H1 (cell line): Measurements from ENCODE around the gene PTPRE. TPM values are rescaled to one million over a fixed set of nuclear protein-coding genes. Genes with fewer than 3 reads are reported as not detected.

ENCODE experiments used
- CTCF ChIA-PET: fragments of 300-600 bp; sonication (Branson Sonifier 250); formaldehyde crosslinking; loops from one replicate; lab custom pipeline; 2021; ENCODE audit not compliant: partially characterized antibody; lab: Charles Lee
- POLR2A ChIA-PET: fragments of 300-600 bp; sonication (Branson Sonifier 250); formaldehyde crosslinking; loops from one replicate; lab custom pipeline; 2021; ENCODE audit warnings: inconsistent platforms; ENCODE audit not compliant: partially characterized antibody; lab: Charles Lee
- DNase-seq, 2 experiments: peaks; one replicate each; pipeline versions ENCODE4 v3.0.0 to v3.0.0-alpha.2; 2010 to 2022; ENCODE audit warnings: low spot score in 2 of 2, low read depth in 1 of 2, mixed read lengths in 1 of 2
- FAIRE-seq: peaks from 2 replicates; lab custom pipeline; 2011; peaks lifted over from hg19 to GRCh38; lab: Jason Lieb, UNC
- H2AFZ ChIP-seq: 2 replicates; pipeline ENCODE4 v1.8.1; 2012; ENCODE audit warnings: low read length, inconsistent platforms
- H2AK5ac ChIP-seq: 2 replicates; pipeline ENCODE4 v1.6.1; 2013; ENCODE audit warnings: low read depth, low read length
- H2BK120ac ChIP-seq: replicated peaks from 2 replicates; pipeline ENCODE3; 2013; ENCODE audit warnings: low read depth, low read length, inconsistent platforms
- H2BK12ac ChIP-seq: 2 replicates; pipeline ENCODE4 v1.6.1; 2013; ENCODE audit warnings: low read depth, low read length
- H2BK15ac ChIP-seq: 2 replicates; pipeline ENCODE4 v1.6.1; 2013; ENCODE audit warnings: low read length
- H2BK20ac ChIP-seq: 2 replicates; pipeline ENCODE4 v1.6.1; 2013; ENCODE audit warnings: low read length
- H2BK5ac ChIP-seq: 2 replicates; pipeline ENCODE4 v1.6.1; 2013; ENCODE audit warnings: low read depth, low read length
- H3K14ac ChIP-seq: 2 replicates; pipeline ENCODE4 v1.6.1; 2013; ENCODE audit warnings: inconsistent platforms; ENCODE audit not compliant: insufficient read length
- H3K18ac ChIP-seq: 2 replicates; pipeline ENCODE4 v1.6.1; 2013; ENCODE audit warnings: low read length; ENCODE audit errors: extremely low read depth
- H3K23ac ChIP-seq: 2 replicates; pipeline ENCODE4 v1.6.1; 2013; ENCODE audit warnings: inconsistent platforms; ENCODE audit not compliant: insufficient read length
- H3K23me2 ChIP-seq: 2 replicates; pipeline ENCODE4 v1.6.1; 2013; ENCODE audit warnings: low read depth, low read length
- H3K27ac ChIP-seq: 2 replicates; pipeline ENCODE4 v1.6.1; 2011; ENCODE audit warnings: low read depth, low read length, inconsistent platforms
- H3K27me3 ChIP-seq, 4 experiments: replicated peaks in 1 of 4; 1 replicate in 1 of 4; 2 replicates in 3 of 4; pipeline versions ENCODE4 v1.6.1 to v1.8.1; 2011 to 2013; ENCODE audit warnings: low read length in 3 of 4, mild to moderate bottlenecking in 3 of 4, inconsistent platforms in 2 of 4, mixed read lengths in 2 of 4, moderate library complexity in 1 of 4; ENCODE audit not compliant: control insufficient read depth in 3 of 4, insufficient read depth in 3 of 4; ENCODE audit errors: extremely low read depth in 1 of 4
- H3K36me3 ChIP-seq, 4 experiments: 2 replicates each; pipeline versions ENCODE4 v1.6.1 to v1.8.1; 2011 to 2013; ENCODE audit warnings: mild to moderate bottlenecking in 4 of 4, low read length in 3 of 4, moderate library complexity in 2 of 4, control low read depth in 1 of 4, inconsistent platforms in 1 of 4; ENCODE audit not compliant: insufficient read depth in 4 of 4, control insufficient read depth in 2 of 4
- H3K4ac ChIP-seq: replicated peaks from 2 replicates; pipeline ENCODE3; 2013; ENCODE audit warnings: low read length, low read depth, mixed read lengths, inconsistent platforms; ENCODE audit not compliant: insufficient read length
- H3K4me1 ChIP-seq, 4 experiments: replicated peaks in 1 of 4; 1 replicate in 1 of 4; 2 replicates in 3 of 4; pipeline versions ENCODE4 v1.6.1 to v1.8.1; 2011 to 2013; ENCODE audit warnings: low read length in 3 of 4, inconsistent platforms in 2 of 4, mixed read lengths in 1 of 4; ENCODE audit not compliant: insufficient read depth in 4 of 4, control insufficient read depth in 3 of 4
- H3K4me2 ChIP-seq, 2 experiments: 2 replicates each; pipeline versions ENCODE4 v1.6.1 to v1.8.1; 2011 to 2013; ENCODE audit warnings: low read depth in 2 of 2, low read length in 2 of 2, control low read depth in 1 of 2, inconsistent platforms in 1 of 2, mild to moderate bottlenecking in 1 of 2; ENCODE audit not compliant: insufficient read depth in 1 of 2
- H3K4me3 ChIP-seq, 4 experiments: fragments of 200-600, 300-600 bp in 1 of 4; sonication (generic), shearing (Covaris generic), sonication (Bioruptor Twin) in 1 of 4; 2 replicates each; pipeline versions ENCODE4 v1.5.1 to v1.8.1; 2011 to 2016; ENCODE audit warnings: low read length in 4 of 4, low read depth in 3 of 4, control low read depth in 2 of 4, inconsistent platforms in 2 of 4, mild to moderate bottlenecking in 2 of 4, mixed read lengths in 1 of 4, moderate library complexity in 1 of 4; ENCODE audit not compliant: insufficient read depth in 2 of 4; ENCODE audit errors: extremely low read depth in 1 of 4
- H3K56ac ChIP-seq: replicated peaks from 2 replicates; pipeline ENCODE3; 2013; ENCODE audit warnings: low read depth, mild to moderate bottlenecking, mixed read lengths, low read length, inconsistent platforms; ENCODE audit not compliant: insufficient read length
- H3K79me1 ChIP-seq: 2 replicates; pipeline ENCODE4 v1.6.1; 2013; ENCODE audit warnings: low read depth, low read length, control low read depth
- H3K79me2 ChIP-seq, 2 experiments: 2 replicates each; pipeline versions ENCODE4 v1.6.1 to v1.8.1; 2012 to 2013; ENCODE audit warnings: low read length in 2 of 2, mild to moderate bottlenecking in 2 of 2, inconsistent platforms in 1 of 2; ENCODE audit not compliant: insufficient read depth in 2 of 2, control insufficient read depth in 1 of 2
- H3K9ac ChIP-seq, 4 experiments: replicated peaks in 1 of 4; 1 replicate in 1 of 4; 2 replicates in 3 of 4; pipeline versions ENCODE4 v1.6.1 to v1.8.1; 2011 to 2013; ENCODE audit warnings: low read depth in 3 of 4, low read length in 3 of 4, control low read depth in 2 of 4, mild to moderate bottlenecking in 2 of 4, moderate library complexity in 2 of 4, inconsistent platforms in 1 of 4; ENCODE audit errors: extremely low read depth in 1 of 4
- H3K9me3 ChIP-seq, 2 experiments: 2 replicates each; pipeline versions ENCODE4 v1.6.1 to v1.8.1; 2012 to 2013; ENCODE audit warnings: mild to moderate bottlenecking in 2 of 2, moderate library complexity in 2 of 2, control low read depth in 1 of 2, inconsistent platforms in 1 of 2, low read depth in 1 of 2, low read length in 1 of 2, mixed read lengths in 1 of 2; ENCODE audit not compliant: insufficient read depth in 2 of 2
- H4K20me1 ChIP-seq, 2 experiments: replicated peaks in 1 of 2; 2 replicates each; pipeline versions ENCODE3 to v1.8.1; 2011 to 2013; ENCODE audit warnings: inconsistent platforms in 2 of 2, low read length in 2 of 2, mild to moderate bottlenecking in 1 of 2; ENCODE audit not compliant: insufficient read depth in 2 of 2, control insufficient read depth in 1 of 2
- H4K5ac ChIP-seq: 2 replicates; pipeline ENCODE4 v1.6.1; 2013; ENCODE audit warnings: low read length, low read depth, mixed read lengths, inconsistent platforms; ENCODE audit not compliant: insufficient read length
- H4K8ac ChIP-seq: 2 replicates; pipeline ENCODE4 v1.8.0; 2013; ENCODE audit warnings: mild to moderate bottlenecking, moderate library complexity, low read length, inconsistent platforms; ENCODE audit not compliant: insufficient read depth; ENCODE audit errors: extremely low read depth
- H4K91ac ChIP-seq: replicated peaks from 2 replicates; pipeline ENCODE3; 2013; ENCODE audit warnings: low read length, mixed read lengths, inconsistent platforms; ENCODE audit not compliant: insufficient read length
- BACH1 ChIP-seq: IDR thresholded peaks from 2 replicates; pipeline ENCODE4 v1.6.1; 2012; ENCODE audit warnings: low read length, improper control_type of control experiment
- EZH2 ChIP-seq: fragments of 200-600 bp; sonication (generic); IDR thresholded peaks from 2 replicates; pipeline ENCODE4 v1.7.1; 2012; ENCODE audit warnings: low read depth, mild to moderate bottlenecking, moderate library complexity, low read length, inconsistent platforms; ENCODE audit not compliant: severe bottlenecking
- KDM4A ChIP-seq: IDR thresholded peaks from one replicate; pipeline ENCODE4 v1.7.1; 2012; ENCODE audit warnings: low read depth, mild to moderate bottlenecking, moderate library complexity, low read length, inconsistent platforms; ENCODE audit not compliant: severe bottlenecking
- NANOG ChIP-seq: IDR thresholded peaks from 2 replicates; pipeline ENCODE4 v1.6.1; 2011; ENCODE audit warnings: low read length, low read depth, mild to moderate bottlenecking, inconsistent platforms; ENCODE audit not compliant: insufficient read depth, poor library complexity, severe bottlenecking
- POLR2AphosphoS5 ChIP-seq: IDR thresholded peaks from 2 replicates; pipeline ENCODE4 v1.6.1; 2011; ENCODE audit warnings: low read depth, low read length
- RNF2 ChIP-seq: fragments of 200-900, 300-1000 bp; sonication (generic); IDR thresholded peaks from 2 replicates; pipeline ENCODE4 v1.7.1; 2016; ENCODE audit warnings: borderline replicate concordance, low read depth, mild to moderate bottlenecking, antibody characterized with exemption, low read length; ENCODE audit not compliant: poor library complexity, severe bottlenecking; ENCODE audit errors: missing control alignments
- TCF12 ChIP-seq: IDR thresholded peaks from 2 replicates; pipeline ENCODE4 v1.6.1; 2011; ENCODE audit warnings: low read depth, mild to moderate bottlenecking, low read length
- TEAD4 ChIP-seq: IDR thresholded peaks from 2 replicates; pipeline ENCODE4 v1.6.1; 2012; ENCODE audit warnings: low read depth, low read length, inconsistent platforms, mixed read lengths
- YY1 ChIP-seq: IDR thresholded peaks from 2 replicates; pipeline ENCODE4 v1.6.1; 2011; ENCODE audit warnings: low read depth, mild to moderate bottlenecking, low read length
- ZNF274 ChIP-seq: IDR thresholded peaks from 2 replicates; pipeline ENCODE4 v1.7.0; 2012; ENCODE audit warnings: low read length, borderline replicate concordance; ENCODE audit errors: extremely low read depth
- WGBS, 2 experiments: shearing (Covaris generic) in 1 of 2; methylation state at CpG; one replicate each; pipeline versions ENCODE4 v1.1.6 to v1.1.7; 2013 to 2015; ENCODE audit warnings: low lambda C conversion rate in 2 of 2, mixed read lengths in 2 of 2, inconsistent platforms in 1 of 2, low coverage in 1 of 2, missing lambda C conversion rate in 1 of 2; ENCODE audit not compliant: insufficient replicate concordance in 2 of 2, insufficient coverage in 1 of 2, insufficient read length in 1 of 2; ENCODE audit errors: extremely low coverage in 1 of 2, missing lambda C conversion rate in 1 of 2; 5-methylcytosine and 5-hydroxymethylcytosine counted together
- polyA plus RNA-seq, 7 experiments: library from polyadenylated mRNA; depleted of rRNA in 3 of 7; stranded (reverse) in 5 of 7; unstranded in 2 of 7; fragments of >200 nt in 5 of 7; fragments of 200-250 nt in 2 of 7; gene quantifications; 1 replicate in 5 of 7; 2 replicates in 1 of 7; 4 replicates in 1 of 7; pipeline versions ENCODE4 v1.2.1 to v1.2.3, GENCODE V29; 2011 to 2013; ENCODE audit warnings: missing spikeins in 2 of 7, mixed read lengths in 2 of 7
- total RNA-seq: library from RNA; stranded (reverse); fragmentation: NEBNext Ultra II Directional; extraction: Animal tissue kit (Norgen Biotek cat#: 25700); gene quantifications from 2 replicates; pipeline ENCODE4 v1.2.1, GENCODE V29; 2021

PTPRE gene
- total and polyA plus RNA-seq, 2 of the 8 experiments (the other 6 are each of a cell fraction or from before 2014, with no cell fraction given): 0.33 to 0.54 TPM

DNA sequence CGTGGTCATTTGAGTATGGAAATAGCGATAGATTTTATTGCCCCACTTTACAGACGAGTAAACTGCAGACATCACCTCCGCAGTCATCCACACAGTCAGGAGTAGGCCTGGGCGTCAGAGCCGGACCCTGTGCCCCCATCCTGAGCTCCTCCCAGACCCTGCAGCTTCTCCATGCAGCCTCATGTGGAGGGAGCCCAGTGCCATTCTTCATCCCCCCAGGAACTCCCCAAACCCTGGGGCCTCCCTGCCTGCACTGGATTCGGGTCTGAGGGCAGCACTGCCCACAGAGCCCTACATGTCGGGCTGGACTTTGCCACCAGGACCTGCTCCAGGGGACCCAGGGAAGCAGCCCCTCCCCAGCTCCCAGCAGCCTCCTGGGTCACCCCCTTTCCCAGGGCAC lies 118.5 kb downstream of the PTPRE start:
- H3K23me2 ChIP-seq: no peaks in the 10 kb centered on the region
- H3K4me1 ChIP-seq: no peaks in the 10 kb centered on the region; a peak in 1 of 7 replicates
- H2BK20ac ChIP-seq: no peak overlapping the region
- H3K27me3 ChIP-seq: no peaks in the 10 kb centered on the region
- DNase-seq (no peak), FAIRE-seq (no peak)
- H3K18ac ChIP-seq: no peak overlapping the region
- H2BK15ac ChIP-seq: no peak overlapping the region
- no peak overlapping the region for H3K4ac ChIP-seq
- no peak overlapping the region for H4K5ac ChIP-seq
- H2AK5ac ChIP-seq: no peak overlapping the region
- no peak overlapping the region for H3K27ac ChIP-seq
- no peak overlapping the region for H3K4me2 ChIP-seq
- WGBS, 2 experiments: 94% methylated on average over 8 of the region's 8 CpGs; no CpG with 5 or more reads in 1 of the 2 experiments
- no peak overlapping the region for H3K4me3 ChIP-seq
- H2AFZ ChIP-seq: no peak overlapping the region
- no peaks in the 10 kb centered on the region for H3K79me1 ChIP-seq
- POLR2A ChIA-PET: no interaction called here
- no peak overlapping the region for H2BK12ac ChIP-seq
- H3K14ac ChIP-seq: no peak overlapping the region
- CTCF ChIA-PET: interaction anchor here (1.7 to 2.2 kb wide), 3 partner anchors 10 to 44 kb away, joined by 5 to 11 read pairs (median 5); no protein-coding TSS in a partner anchor
- H3K36me3 ChIP-seq: no peaks in the 10 kb centered on the region
- H2BK120ac ChIP-seq: no peak overlapping the region
- no peak overlapping the region for H3K9ac ChIP-seq
- H3K23ac ChIP-seq: no peak overlapping the region
- H3K79me2 ChIP-seq: no peaks in the 10 kb centered on the region
- no peaks in the 10 kb centered on the region for H4K20me1 ChIP-seq
- no peak overlapping the region for H3K56ac ChIP-seq
- H2BK5ac ChIP-seq: no peak overlapping the region
- H4K8ac ChIP-seq: no peak overlapping the region
- no peak overlapping the region for H4K91ac ChIP-seq
- H3K9me3 ChIP-seq: no peaks in the 10 kb centered on the region
- TF ChIP-seq KDM4A: no peak
- TF ChIP-seq BACH1: no peak
- TF ChIP-seq TEAD4: no peak
- TF ChIP-seq RNF2: no peak
- no peak for TF ChIP-seq YY1
- TF ChIP-seq POLR2AphosphoS5: no peak
- no peak for TF ChIP-seq ZNF274
- TF ChIP-seq EZH2: no peak
- TF ChIP-seq NANOG: no peak
- TF ChIP-seq TCF12: no peak
